Kidney (tissue), 14 donors: ENCODE data around the gene NHSL2. TPM values are rescaled to one million over a fixed set of nuclear protein-coding genes. Genes with fewer than 3 reads are reported as not detected.

Experiments used
- DNase-seq, 5 donors: peaks; one replicate each; pipeline ENCODE4 v3.0.0-alpha.2; 2013 to 2020
- FAIRE-seq: peaks from 2 replicates; lab custom pipeline; 2012; peaks lifted over from hg19 to GRCh38; lab: Jason Lieb, UNC
- H3K27ac ChIP-seq, 2 donors: one replicate each; pipeline ENCODE4 v1.7.0; 2013; ENCODE audit warnings: low read depth in 2 of 2, low read length in 2 of 2, inconsistent platforms in 1 of 2
- H3K27me3 ChIP-seq: one replicate; pipeline ENCODE4 v1.7.1; 2013; ENCODE audit warnings: low read length, inconsistent platforms; ENCODE audit not compliant: control insufficient read depth, insufficient read depth
- H3K36me3 ChIP-seq, 3 donors: one replicate each; pipeline versions ENCODE4 v1.7.0 to v1.7.1; 2013; ENCODE audit warnings: low read length in 3 of 3, control low read depth in 1 of 3, inconsistent platforms in 1 of 3; ENCODE audit not compliant: insufficient read depth in 3 of 3, control insufficient read depth in 2 of 3
- H3K4me1 ChIP-seq, 3 donors: one replicate each; pipeline versions ENCODE4 v1.7.0 to v1.7.1; 2013; ENCODE audit warnings: low read length in 3 of 3, inconsistent platforms in 1 of 3, low read depth in 1 of 3; ENCODE audit not compliant: control insufficient read depth in 2 of 3, insufficient read depth in 2 of 3
- H3K4me3 ChIP-seq, 3 donors: one replicate each; pipeline versions ENCODE4 v1.7.0 to v1.8.1; 2013; ENCODE audit warnings: low read length in 3 of 3, control low read depth in 1 of 3, inconsistent platforms in 1 of 3
- H3K9ac ChIP-seq, 3 donors: one replicate each; pipeline versions ENCODE4 v1.7.0 to v1.7.1; 2013; ENCODE audit warnings: low read length in 3 of 3, control low read depth in 1 of 3, inconsistent platforms in 1 of 3
- H3K9me3 ChIP-seq, 3 donors: one replicate each; pipeline versions ENCODE4 v1.7.0 to v1.7.1; 2013; ENCODE audit warnings: low read length in 3 of 3, control low read depth in 1 of 3, inconsistent platforms in 1 of 3; ENCODE audit not compliant: control insufficient read depth in 2 of 3, insufficient read depth in 1 of 3
- intact Hi-C: fragments of 100-400 bp; cut with DNase I; formaldehyde crosslinking; loops from one replicate; pipeline ENCODE4 v1.11.1; 2022
- polyA plus RNA-seq: library from polyadenylated mRNA; stranded (reverse); fragments of 350-450 nt; fragmentation: Illumina TruSeq; extraction: RNeasy Lipid Tissue Mini Kit (QIAGEN cat#74804); gene quantifications from one replicate; pipeline ENCODE4 v1.2.3, GENCODE V29; 2014; ENCODE audit warnings: low read depth, low replicate concordance; ENCODE audit not compliant: insufficient read depth
- total RNA-seq: library from RNA; stranded (reverse); fragmentation: NEBNext Ultra II Directional; extraction: Animal tissue kit (Norgen Biotek cat#: 25700); gene quantifications from one replicate; pipeline ENCODE4 v1.2.1, GENCODE V29; 2021
- TF ChIP-seq, protein P1 (sequence below): IDR thresholded peaks from 3 replicates; pipeline ENCODE4 v1.5.1; 2012; ENCODE audit warnings: mild to moderate bottlenecking, moderate library complexity, borderline replicate concordance; ENCODE audit not compliant: insufficient read depth; ENCODE audit errors: extremely low read depth
- donor health status: control.
- donor health status: control.
- donor health status: control.
- donor health status: control.
- donor health status: control.
- donor health status: DM: yes; HTN: yes; CAD: no.
- donor health status: Normal renal cell carcinoma (clear cell type).

NHSL2 gene
- total and polyA plus RNA-seq, 2 donors from 2014 or later, result 1.3 to 10.8 TPM

DNA sequence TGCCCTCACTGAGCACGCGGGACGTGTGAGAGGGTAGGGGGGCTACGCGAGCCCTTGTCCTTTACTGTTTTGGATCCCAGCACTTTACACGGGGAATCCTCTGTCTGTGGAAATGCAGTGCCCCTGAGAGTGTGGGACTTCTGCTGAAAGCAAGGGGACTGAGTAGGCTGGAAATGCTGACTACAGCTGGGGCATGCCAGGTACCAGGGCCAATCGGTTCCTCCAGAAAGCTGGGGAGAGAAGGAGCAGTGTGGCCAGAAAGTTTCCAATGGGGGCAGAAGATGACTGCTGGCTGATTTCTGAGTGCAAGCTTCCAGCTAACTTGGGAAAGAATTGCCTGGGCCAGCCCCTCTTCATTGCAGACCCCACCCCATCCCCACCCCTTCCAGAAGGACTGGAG, 1.5 kb downstream of the NHSL2 start:
- TF ChIP-seq, protein P1, sequence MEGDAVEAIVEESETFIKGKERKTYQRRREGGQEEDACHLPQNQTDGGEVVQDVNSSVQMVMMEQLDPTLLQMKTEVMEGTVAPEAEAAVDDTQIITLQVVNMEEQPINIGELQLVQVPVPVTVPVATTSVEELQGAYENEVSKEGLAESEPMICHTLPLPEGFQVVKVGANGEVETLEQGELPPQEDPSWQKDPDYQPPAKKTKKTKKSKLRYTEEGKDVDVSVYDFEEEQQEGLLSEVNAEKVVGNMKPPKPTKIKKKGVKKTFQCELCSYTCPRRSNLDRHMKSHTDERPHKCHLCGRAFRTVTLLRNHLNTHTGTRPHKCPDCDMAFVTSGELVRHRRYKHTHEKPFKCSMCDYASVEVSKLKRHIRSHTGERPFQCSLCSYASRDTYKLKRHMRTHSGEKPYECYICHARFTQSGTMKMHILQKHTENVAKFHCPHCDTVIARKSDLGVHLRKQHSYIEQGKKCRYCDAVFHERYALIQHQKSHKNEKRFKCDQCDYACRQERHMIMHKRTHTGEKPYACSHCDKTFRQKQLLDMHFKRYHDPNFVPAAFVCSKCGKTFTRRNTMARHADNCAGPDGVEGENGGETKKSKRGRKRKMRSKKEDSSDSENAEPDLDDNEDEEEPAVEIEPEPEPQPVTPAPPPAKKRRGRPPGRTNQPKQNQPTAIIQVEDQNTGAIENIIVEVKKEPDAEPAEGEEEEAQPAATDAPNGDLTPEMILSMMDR, result no peak
- no peak for DNase-seq
- Histone ChIP-seq H3K9ac (no peak overlapping the region), H3K27ac (no peak overlapping the region), H3K4me3 (no peak overlapping the region), H3K4me1 (no peaks in the 10 kb centered on the region), H3K9me3 (no peaks in the 10 kb centered on the region), H3K36me3 (no peaks in the 10 kb centered on the region), H3K27me3 (no peaks in the 10 kb centered on the region)
- FAIRE-seq, result no peak
- intact Hi-C loops, result no loop called here

DNA sequence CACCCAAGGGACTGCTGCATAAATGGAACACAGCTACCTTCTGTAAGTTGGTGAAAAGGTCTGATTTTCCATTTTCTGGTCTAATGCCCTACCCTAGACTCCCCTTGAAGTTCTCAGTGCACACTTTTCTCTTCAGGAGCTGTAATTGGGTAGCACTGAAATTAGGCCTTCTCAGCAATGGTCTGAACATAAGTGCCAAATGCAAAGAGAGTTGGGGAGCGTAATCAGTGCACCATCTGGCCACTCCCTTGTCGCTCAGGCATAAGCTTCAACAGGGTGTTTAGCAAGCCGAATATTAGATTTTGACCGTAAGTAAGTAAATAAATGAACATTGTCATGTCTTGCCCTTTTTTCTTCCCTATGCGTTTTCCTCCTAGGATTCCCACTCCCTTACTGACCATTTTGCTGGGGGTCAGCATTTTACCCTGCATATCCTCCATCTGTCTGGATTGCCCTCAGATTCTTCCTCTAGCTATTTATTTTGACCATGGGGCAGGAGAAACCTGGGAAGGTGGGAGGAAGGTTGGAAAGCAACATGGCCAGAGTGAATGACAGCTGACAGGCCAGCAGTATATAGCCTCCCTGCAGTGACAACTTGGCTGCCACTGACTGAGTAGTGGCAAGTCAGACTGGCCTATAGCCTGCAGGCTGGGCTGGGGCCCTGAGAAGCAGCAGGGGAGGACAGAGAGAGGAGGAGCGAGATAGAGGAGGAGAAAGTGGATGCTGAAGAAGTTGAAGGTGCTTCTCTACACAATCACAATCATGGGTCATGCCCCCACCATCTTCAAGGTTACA, 2.7 kb downstream of the NHSL2 start:
- Histone ChIP-seq H3K9ac (no peak overlapping the region), H3K4me1 (no peaks in the 10 kb centered on the region), H3K9me3 (no peaks in the 10 kb centered on the region), H3K36me3 (no peaks in the 10 kb centered on the region), H3K27me3 (no peaks in the 10 kb centered on the region), H3K4me3 (no peak overlapping the region), H3K27ac (no peak overlapping the region)
- DNase-seq (no peak), FAIRE-seq (no peak)
- TF ChIP-seq, protein P1, result no peak
- intact Hi-C loops, result no loop called here

DNA sequence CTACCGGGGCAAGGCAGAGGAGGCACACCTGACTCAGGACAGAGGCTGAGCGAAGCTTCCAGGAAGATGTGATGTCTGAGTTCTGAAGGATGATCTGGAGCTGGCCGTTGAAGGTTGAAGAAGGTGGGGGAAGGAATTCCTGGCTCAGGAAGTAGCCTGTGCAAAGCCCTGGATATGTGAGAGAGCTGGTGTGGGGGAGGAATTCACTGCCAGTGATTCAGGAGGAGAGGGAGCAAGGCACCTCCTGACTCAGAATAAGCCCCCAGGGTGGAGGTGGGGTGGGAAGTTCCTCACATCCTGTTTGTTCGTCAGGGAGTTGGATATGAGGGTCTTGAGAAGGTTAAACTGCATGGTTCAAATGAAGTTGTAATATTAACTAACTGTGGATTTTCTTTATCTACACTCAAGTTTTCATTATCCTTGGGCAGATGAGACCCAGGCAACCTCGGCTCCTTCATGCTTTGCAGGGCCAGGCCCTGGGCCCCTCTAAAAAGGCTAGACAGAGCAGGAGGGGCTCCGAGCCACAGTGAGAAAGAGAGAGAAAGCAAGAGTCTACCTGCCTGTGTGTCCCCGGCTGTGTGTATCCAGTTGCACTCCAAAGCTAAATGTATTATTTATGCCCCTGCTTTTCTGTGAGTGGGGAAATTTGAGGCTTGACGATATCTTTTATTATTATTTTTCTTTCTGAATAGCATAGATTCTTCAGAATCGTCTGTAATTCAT, 7.1 kb downstream of the NHSL2 start:
- TF ChIP-seq, protein P1, result no peak
- no peak overlapping the region for H3K27ac ChIP-seq

More for the DNA sequence above, 7.1 kb downstream of the NHSL2 start:
- Histone ChIP-seq H3K9me3 (no peaks in the 10 kb centered on the region), H3K9ac (no peak overlapping the region), H3K4me3 (no peak overlapping the region), H3K27me3 (no peaks in the 10 kb centered on the region), H3K4me1 (no peaks in the 10 kb centered on the region), H3K36me3 (no peaks in the 10 kb centered on the region)
- intact Hi-C loops, result no loop called here
- DNase-seq, result peak in 4 of 5 donors; percentile 67 to 80 (median 72)
- no peak for FAIRE-seq
